Astrocyte of the cerebellum (primary cell): ENCODE measurements around the gene C2CD2.

Experiments
- DNase-seq: peaks from one replicate; pipeline ENCODE4 v3.0.0-alpha.2; 2011; ENCODE audit warnings: low read depth
- H3K4me3 ChIP-seq: 2 replicates; pipeline ENCODE4 v1.5.1; 2011; ENCODE audit warnings: mild to moderate bottlenecking, low read depth, low read length, moderate library complexity
- CTCF ChIP-seq: IDR thresholded peaks from 2 replicates; pipeline ENCODE4 v1.5.1; 2012; ENCODE audit warnings: low read length, low read depth, moderate library complexity, mild to moderate bottlenecking; ENCODE audit errors: missing control alignments
- in situ Hi-C: cut with HindIII; loops from 2 replicates; pipeline ENCODE4 v1.10.0; 2017; ENCODE audit warnings: low sequenced_read_pairs

Gene C2CD2

DNA sequence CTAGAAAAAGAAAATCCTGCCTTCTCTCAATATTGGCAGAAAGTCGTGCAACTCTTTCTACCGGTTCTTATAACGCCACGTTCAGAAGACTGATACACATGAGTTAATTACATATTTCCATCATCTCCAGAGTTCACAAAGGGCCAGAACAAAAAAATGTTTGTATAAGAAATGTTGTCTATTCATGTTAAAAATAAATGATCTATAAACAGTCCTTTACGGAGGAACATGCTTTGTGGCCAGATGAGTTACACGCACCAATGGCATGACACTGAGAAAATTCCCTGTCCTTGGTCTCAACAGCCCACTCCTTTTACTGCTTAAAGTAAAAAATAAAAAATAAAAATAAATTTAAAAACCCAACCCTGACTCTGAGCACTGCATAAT is 29.5 kb downstream of the C2CD2 start:
- in situ Hi-C loops, result no loop called here
- H3K4me3 ChIP-seq, result no peak overlapping the region
- no peak for TF ChIP-seq CTCF
- no peak for DNase-seq

GRCh38 chr21:41923631-41924367 is 30.0 kb downstream of the C2CD2 start:
- H3K4me3 ChIP-seq, result no peak overlapping the region
- no peak for DNase-seq
- no peak for TF ChIP-seq CTCF
- in situ Hi-C loops, result no loop called here

- DNase-seq, result no peak
- H3K4me3 ChIP-seq, result no peak overlapping the region
- TF ChIP-seq CTCF, result no peak
- in situ Hi-C loops, result no loop called here
These were observed 30.6 kb downstream of the C2CD2 start for GRCh38 chr21:41923186-41923585.

DNA sequence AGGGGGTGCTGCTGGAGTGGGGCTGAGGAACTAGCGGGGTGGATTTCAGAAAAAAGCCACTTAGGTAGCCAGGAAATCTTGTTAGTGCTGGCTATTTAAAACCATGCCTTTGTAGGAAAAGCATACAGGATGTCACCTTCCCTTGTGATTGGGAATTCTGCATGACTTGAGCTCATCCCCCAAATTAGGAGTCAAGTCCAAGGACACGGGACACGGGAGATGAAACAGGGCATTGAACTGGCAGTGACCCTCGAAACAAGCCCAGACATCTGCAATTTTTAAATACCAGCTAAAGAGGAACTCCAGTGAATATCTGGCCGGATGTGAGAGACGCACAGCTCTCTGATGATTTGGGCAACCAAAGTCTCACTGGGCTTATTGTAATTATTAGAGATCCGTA is 32.8 kb downstream of the C2CD2 start:
- no peak for TF ChIP-seq CTCF
- no peak overlapping the region for H3K4me3 ChIP-seq
- in situ Hi-C loops, result no loop called here
- no peak for DNase-seq

DNA sequence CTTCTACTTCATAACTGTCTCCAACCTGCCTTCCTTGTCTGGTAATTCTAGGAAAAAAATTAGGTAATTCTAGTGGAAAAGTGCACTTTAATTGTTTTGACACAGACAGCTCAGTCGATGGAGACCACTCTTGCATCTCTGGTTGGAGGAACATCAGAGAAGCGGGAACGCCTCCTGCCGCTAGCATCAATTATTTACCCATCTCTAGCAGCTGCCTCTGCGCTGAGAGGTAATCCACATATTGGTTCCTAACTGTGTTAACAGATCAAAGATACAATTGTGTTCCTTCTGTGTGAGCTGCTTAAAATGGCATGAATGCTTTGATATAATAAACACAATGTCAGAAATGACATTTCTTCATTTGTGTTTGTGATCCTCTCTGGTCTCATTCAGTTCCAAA is 33.3 kb downstream of the C2CD2 start:
- no peak for TF ChIP-seq CTCF
- H3K4me3 ChIP-seq, result no peak overlapping the region
- no peak for DNase-seq
- in situ Hi-C loops, result no loop called here

DNA sequence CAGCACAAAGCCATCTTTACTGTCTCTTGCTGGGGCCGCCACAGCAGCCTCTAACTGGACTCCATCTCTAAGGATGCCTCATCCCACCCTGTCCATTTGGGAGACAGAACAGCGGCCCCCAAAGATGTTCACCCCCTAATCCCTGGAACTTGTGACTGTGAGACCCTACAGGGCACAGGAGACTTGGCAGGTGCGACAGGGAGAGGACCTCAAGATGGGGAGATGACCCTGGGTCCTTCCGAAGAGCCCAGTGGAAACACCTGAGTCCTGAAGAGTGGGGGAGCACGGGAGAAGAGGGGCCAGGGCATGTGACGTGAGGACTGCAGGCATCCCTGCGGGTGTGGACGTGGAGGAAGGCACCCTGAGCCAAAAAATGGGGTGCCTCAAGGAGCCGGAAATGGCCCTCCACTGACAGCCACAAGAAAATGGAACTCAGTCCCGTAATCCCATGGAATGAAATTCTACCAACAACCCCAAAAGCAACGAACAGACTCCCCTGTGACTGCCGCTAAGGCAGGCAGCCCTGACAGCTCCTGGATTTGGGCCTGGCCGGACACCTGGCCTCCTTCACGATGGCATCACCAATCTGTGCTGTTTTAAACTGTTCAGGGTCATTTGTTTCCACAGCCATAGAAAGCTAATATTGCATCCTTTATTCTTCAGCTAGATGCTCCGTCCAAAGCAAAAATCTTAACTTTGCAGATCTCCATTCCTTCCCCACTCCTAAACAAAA is 34.0 kb downstream of the C2CD2 start:
- TF ChIP-seq CTCF, result no peak
- in situ Hi-C loops, result no loop called here
- no peak for DNase-seq
- no peak overlapping the region for H3K4me3 ChIP-seq
